Keratinocyte (primary cell): ENCODE results near the gene CACNB2.

ENCODE experiments used
- CTCF ChIP-seq, 3 experiments: IDR thresholded peaks in 1 of 3; conservative IDR thresholded peaks in 1 of 3; optimal IDR thresholded peaks in 1 of 3; 2 replicates in 2 of 3; 3 replicates in 1 of 3; pipeline versions ENCODE3 to v1.5.1; 2011; ENCODE audit warnings: low read length in 3 of 3, mild to moderate bottlenecking in 3 of 3, moderate library complexity in 2 of 3, control low read depth in 1 of 3, inconsistent platforms in 1 of 3; ENCODE audit not compliant: insufficient read depth in 2 of 3; ENCODE audit errors: extremely low read depth in 1 of 3
- EZH2 ChIP-seq: IDR thresholded peaks from one replicate; pipeline ENCODE4 v1.6.1; 2012; ENCODE audit warnings: inconsistent platforms, mild to moderate bottlenecking, low read length, moderate library complexity

GRCh38 chr10:18381679-18382078, 241.5 kb downstream of the CACNB2 start:
- TF ChIP-seq CTCF (optimal IDR thresholded peaks at IDR 0.05 in 1 of 3, IDR thresholded peaks at IDR 0.05 in 1 of 3, conservative IDR thresholded peaks at IDR 0.05 in 1 of 3; ENCODE audit: extremely low read depth in 1 of 3, insufficient read depth in 2 of 3, low read length in 3 of 3) (no peak), EZH2 (no peak)
